ENCODE results near the gene RER1.
A peak's percentile ranks its signal among the peaks of the same experiment; 100 is the strongest.

Gene RER1

GRCh38 chr1:2412395-2412772 lies 20.7 kb downstream of the RER1 start, which contains the start of gene PEX10:
TSS of gene PEX10 (minus strand) at chr1:2412564. CDS start at chr1:2412502, 62 bp downstream.
- peak within 1 kb of the TSS; percentile 86 for H3K4me3 ChIP-seq (ENCODE audit: low read length)
- TF ChIP-seq CTCF (conservative IDR thresholded peaks at IDR 0.05; ENCODE audit: low read length) = no peak
- DNase-seq (ENCODE audit: low read depth) = peak; percentile 92

GRCh38 chr1:2412773-2413494 lies 21.3 kb downstream of the RER1 start:
- peak; percentile 48 for DNase-seq (ENCODE audit: low read depth)

GRCh38 chr1:2413495-2414296 lies 22.1 kb downstream of the RER1 start:
- no peak for DNase-seq (ENCODE audit: low read depth)
- H3K4me3 ChIP-seq (ENCODE audit: low read length) = peak overlapping the region; percentile 73
- TF ChIP-seq CTCF (conservative IDR thresholded peaks at IDR 0.05; ENCODE audit: low read length) = no peak

More at GRCh38 chr1:2412773-2413494, 21.3 kb downstream of the RER1 start:
- peak overlapping the region; percentile 73 for H3K4me3 ChIP-seq (ENCODE audit: low read length)
- no peak for TF ChIP-seq CTCF (conservative IDR thresholded peaks at IDR 0.05; ENCODE audit: low read length)

GRCh38 chr1:2414297-2414958 lies 22.8 kb downstream of the RER1 start:
- H3K4me3 ChIP-seq (ENCODE audit: low read length) = no peak overlapping the region
- DNase-seq (ENCODE audit: low read depth) = peak; percentile 49
- peak; percentile 82 for TF ChIP-seq CTCF (conservative IDR thresholded peaks at IDR 0.05; ENCODE audit: low read length)

GRCh38 chr1:2415337-2415736 lies 23.7 kb downstream of the RER1 start:
- no peak for DNase-seq (ENCODE audit: low read depth)
- TF ChIP-seq CTCF (conservative IDR thresholded peaks at IDR 0.05; ENCODE audit: low read length) = no peak
- no peak overlapping the region for H3K4me3 ChIP-seq (ENCODE audit: low read length)

- H3K4me3 ChIP-seq (ENCODE audit: low read length) = no peak overlapping the region
- no peak for TF ChIP-seq CTCF (conservative IDR thresholded peaks at IDR 0.05; ENCODE audit: low read length)
- DNase-seq (ENCODE audit: low read depth) = no peak
Observed at GRCh38 chr1:2415801-2416208, 24.2 kb downstream of the RER1 start.
